ENCODE results near the gene SLC5A5.
"Not testable (repeated sequence)": the region's sequence is repeated elsewhere in the genome, so short reads cannot be mapped to it uniquely, and the experiment has no call there.

SLC5A5 gene

GRCh38 chr19:17919122-17919521, 47.4 kb downstream of the SLC5A5 start:
- not testable (repeated sequence) for FAIRE-seq; DNase-seq (ENCODE audit: low spot score)

DNA sequence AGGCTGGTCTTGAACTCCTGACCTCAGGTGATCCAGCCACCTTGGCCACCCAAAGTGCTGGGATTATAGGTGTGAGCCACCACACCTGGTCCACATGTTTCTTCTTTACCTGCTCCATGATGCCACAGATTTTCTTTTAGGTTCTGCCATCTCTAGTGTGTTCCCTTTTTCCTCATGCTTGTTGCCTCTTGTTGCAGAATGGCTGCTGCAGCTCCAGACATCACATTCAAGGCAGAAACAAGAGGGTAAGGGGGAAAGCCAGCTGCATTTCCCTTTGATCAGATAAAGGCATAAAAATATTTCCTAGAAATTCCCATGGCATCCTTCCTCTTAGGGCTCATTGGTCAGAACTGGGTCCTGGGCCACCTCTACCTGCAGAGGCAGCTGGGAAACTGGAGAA, 48.8 kb downstream of the SLC5A5 start:
- DNase-seq (ENCODE audit: low spot score) (no peak), FAIRE-seq (no peak)

DNA sequence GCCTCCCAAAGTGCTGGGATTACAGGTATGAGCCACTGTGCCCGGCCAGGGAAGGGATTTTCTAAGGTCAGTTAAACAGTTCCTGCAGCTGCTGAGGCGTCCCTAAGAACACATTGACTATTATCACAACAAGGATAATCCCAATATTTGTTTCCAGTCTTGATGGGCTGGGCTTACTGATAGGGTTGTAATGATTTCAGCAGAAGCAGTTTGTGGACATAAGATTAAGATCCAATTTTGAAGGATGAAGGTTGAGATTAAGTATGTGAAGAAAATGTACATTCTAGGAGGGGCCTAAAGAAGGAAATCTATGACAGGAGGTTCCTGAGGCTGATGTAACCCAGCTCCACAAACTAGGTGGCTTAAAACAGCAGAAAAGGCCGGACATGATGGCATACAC, 50.4 kb downstream of the SLC5A5 start:
- FAIRE-seq (no peak), DNase-seq (ENCODE audit: low spot score) (no peak)

DNA sequence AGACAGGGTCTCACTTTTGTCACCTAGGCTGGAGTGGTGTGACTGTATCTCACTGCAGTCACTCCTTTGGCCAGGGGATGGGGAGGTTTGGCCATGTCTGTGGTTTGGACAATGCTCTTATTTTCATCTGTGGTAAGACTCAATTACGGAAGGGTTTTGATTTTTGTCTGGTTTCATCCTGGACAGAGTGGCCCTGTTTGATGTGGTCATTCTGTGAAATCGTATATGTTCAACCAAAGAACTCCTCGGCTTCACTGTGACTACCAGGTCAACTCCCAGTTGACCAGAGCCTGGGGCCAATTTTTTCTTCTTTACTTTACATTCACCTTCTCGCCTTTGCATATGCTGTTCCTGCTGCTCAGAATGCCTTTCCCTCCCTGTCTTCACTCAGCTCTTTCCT, 54.3 kb downstream of the SLC5A5 start:
- DNase-seq (ENCODE audit: low spot score) = no peak
- no peak for FAIRE-seq

DNA sequence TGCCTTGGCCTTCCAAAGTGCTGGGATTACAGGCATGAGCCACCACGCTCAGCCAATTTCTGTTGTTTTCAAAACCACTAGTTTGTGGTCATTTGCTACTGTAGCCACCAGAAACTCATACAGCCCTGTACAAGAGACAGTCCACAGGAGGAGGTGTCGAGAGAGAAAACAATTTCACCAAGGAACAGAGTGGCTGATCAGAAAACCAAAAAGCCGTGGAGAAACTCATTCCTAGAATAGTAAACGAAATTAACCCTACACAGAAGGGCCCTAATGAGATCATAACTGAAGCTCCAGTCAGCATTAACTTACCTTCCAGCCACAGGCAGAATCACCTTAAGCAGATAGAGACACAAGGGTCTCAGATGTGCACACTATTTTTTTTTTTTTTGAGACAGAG, 57.3 kb downstream of the SLC5A5 start:
- FAIRE-seq (no peak), DNase-seq (ENCODE audit: low spot score) (no peak)

DNA sequence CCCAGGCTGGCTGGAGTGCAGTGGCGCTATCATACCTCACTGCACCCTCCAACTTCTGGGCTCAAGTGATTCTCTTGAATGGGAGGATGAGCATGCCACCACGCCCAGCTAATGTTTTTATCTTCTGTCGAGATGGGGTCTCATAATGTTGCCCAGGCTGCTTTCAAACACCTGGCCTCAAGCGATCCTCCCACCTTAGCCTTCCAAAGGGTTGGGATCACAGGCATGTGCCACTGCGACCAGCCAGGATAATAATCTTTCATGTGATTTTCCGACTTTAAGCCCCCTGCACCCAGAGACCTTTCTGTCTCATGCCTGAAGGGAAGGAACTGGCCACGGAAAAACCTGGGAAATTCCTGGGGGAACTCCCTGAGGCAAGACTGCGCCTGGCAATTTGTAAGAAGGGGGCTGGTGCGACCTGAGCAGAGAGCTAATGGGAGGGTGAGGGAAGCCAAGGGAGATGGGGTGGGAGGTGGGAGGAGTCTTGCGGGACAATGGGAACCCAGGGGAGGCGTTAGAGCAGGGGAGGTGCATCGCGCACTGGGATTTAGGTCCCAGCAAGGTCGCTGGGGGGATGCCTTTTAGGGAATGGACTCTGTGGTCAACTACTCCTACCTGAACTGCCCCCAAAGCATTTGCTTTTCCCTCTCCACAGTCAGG, 59.9 kb downstream of the SLC5A5 start:
- DNase-seq (ENCODE audit: low spot score) = no peak
- FAIRE-seq = no peak

DNA sequence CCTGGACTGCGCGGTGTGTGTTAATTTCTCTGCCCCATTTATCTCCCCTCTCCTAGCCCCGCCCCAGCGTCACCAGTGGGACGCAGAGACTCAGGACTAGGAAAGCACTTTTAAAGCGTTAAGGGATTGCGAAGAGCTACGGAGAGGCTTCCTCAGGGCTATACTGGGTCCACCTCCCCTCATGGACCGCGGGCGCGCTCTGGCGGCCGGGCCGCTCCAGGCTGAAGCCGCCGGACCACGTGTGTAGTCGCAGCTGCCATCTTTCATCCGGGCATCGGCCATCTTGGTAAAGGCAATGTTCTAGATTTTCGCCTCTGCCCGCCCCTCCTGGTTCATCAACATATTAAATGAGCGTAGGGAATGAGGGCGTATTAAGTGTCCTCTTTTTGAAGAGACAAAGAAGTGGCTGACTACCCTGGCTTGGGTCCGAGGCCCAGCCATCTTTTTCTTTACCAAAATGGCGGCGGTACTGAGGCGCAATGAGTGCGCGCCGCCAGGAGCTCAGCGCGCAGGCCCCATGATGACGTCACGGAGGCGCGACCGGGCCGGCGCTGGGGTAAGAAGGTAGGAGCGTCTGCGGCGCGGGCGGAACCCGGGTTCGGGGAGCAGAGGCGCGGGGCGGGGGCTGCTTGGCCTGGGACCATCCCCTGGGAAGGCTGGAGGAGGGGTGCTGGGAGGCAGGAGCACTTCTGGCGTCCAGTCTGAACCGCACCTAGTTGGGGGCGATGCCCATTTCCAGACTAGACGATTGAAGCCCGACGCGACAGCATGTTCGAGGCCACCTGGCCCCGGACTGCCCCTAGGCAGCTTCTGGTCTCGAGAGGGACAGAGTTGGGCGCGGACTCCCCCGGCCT, 61.0 kb downstream of the SLC5A5 start, which contains the start of gene CCDC124:
TSS of gene CCDC124 (plus strand) at position 531 of the 854 bp plus-strand sequence. CDS start 3,406 bp downstream, outside the sequence.
- peak; percentile 76 for DNase-seq (ENCODE audit: low spot score)
- FAIRE-seq = no peak

DNA sequence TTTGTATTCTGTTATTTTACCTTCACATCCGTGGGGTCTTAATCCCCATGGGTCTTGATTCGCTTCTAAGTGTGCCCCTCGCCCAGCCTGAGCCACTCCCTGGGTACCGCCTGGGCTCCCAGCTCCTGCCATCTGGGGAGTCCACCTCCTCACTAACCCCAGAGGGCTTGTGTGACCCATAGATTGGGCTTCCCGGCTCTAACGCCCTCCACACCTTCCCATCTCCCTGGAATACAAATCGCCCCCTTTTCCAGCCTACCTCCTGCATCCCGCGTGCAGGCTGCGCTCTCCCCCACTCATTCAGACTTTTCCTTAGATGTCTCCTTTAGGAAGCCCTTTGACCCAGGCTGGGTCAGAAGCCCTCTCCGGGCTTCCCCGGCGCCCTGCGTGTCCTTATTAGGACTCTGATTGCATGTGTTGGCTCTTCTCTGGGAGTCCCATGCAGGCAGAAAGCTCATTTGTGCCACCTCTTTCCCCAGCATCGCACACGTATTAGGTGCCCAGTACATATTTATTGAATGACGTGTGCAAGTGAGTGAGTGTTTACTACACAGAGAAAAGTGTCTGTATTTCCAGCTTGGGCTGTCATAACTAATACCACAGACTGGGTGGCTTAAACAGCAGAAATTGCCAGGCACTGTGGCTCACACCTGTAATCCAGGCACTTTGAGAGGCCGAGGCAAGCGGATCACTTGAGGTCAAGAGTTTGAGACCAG, 61.8 kb downstream of the SLC5A5 start:
- no peak for FAIRE-seq

DNA sequence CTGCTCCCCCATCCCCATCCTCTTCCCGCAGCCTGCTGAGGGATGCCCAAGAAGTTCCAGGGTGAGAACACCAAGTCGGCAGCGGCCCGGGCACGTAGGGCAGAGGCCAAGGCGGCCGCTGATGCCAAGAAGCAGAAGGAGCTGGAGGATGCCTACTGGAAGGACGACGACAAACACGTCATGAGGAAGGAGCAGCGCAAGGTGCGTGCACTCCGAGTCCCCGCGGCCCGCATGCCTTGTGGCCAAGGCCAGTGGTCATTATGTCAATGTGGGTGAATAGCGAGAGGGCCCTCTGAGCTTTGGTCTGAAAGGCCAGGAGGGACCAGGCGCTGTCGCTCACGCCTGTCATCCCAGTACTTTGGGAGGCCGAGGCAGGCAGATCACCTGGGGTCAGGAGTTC, 64.6 kb downstream of the SLC5A5 start:
- DNase-seq (ENCODE audit: low spot score) = no peak
- FAIRE-seq = no peak

More for the DNA sequence above, 61.8 kb downstream of the SLC5A5 start:
- peak; percentile 68 for DNase-seq (ENCODE audit: low spot score)

DNA sequence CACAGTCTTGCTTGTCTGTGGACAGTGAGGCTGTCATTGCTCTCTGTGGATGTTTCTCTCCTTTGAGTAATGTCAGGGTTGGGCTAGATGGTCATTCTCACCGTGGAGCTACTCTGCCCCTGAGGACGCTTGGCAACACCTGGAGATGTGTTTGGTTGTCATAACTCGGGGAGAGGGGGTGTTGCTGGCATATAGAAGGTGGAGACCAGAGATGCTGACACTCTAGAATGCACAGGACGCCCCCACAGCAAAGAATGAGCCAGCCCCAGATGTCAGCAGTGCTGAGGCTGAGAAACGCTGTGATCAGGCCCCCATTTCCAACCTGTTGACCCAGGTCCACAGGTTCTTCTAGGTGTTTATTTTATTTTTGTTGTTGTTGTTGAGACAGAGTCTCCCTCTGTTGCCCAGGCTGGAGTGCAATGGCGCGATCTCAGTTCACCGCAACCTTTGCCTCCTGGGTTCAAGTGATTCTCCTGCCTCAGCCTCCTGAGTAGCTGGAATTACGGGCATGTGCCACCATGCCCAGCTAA, 65.7 kb downstream of the SLC5A5 start:
- no peak for FAIRE-seq
- DNase-seq (ENCODE audit: low spot score) = no peak

DNA sequence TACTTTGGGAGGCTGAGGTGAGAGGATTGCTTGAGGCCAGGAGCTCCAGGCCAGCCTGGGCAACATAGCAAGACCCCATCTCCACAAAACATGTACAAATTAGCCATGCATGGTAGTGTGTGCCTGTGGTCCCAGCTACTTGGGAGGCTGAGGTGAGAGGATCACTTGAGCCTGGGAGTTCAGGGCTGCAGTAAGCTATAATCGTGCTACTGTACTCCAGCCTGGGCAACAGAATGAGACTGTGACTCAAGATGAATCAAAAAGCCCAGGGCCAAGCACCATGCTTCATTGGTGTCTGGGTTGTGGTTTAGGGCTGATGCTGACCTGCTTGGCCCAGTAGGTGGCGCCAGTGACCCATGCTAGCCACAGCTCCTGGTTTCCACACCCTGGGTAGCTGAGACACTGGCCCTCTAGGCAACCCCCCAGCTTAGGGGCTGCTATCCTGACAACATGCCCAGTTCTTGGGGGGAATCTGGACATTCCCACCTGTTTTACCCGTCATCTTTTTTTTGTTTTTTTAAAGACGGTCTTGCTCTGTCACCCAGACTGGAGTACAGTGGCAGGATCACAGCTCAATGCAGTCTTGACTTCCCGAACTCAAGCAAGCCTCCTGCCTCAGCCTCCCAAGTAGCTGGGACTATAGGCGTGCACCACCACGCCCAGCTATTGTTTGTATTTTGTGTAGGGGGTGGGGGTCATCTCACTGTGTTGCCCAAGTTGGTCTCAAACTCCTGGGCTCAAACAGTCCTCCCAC, 66.5 kb downstream of the SLC5A5 start:
- DNase-seq (ENCODE audit: low spot score) (peak; percentile 90), FAIRE-seq (peak; percentile 86)

- no peak for DNase-seq (ENCODE audit: low spot score)
- no peak for FAIRE-seq
These were observed 70.4 kb downstream of the SLC5A5 start for GRCh38 chr19:17942181-17942580.

- DNase-seq (ENCODE audit: low spot score) = no peak
These were observed 71.0 kb downstream of the SLC5A5 start for GRCh38 chr19:17942582-17943273.

GRCh38 chr19:17943274-17944221, 71.8 kb downstream of the SLC5A5 start:
- DNase-seq (ENCODE audit: low spot score) (no peak), FAIRE-seq (no peak)

More at GRCh38 chr19:17942582-17943273, 71.0 kb downstream of the SLC5A5 start:
- no peak for FAIRE-seq

DNA sequence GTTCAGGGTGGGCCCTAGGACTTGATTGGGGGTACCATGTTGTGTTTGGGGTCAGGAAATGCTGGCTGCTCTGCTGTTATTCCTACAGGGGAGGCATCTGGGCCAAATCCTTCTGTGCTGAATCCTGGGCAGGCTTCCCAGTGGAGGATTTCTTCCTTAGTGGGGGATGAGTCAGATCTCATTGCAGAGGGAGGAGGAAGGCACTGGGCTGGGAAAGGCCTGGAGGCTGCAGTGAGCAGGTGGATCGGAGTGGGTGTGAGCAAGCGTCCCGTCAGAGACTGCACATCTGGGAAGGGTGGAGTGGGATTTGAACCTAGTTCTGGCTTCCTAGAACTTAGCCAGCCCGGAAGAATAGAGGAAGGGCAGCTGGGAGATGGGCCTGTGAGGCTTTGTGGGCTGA, 72.6 kb downstream of the SLC5A5 start:
- peak; percentile 25 for DNase-seq (ENCODE audit: low spot score)

More for the DNA sequence above, 72.6 kb downstream of the SLC5A5 start:
- peak; percentile 22 for FAIRE-seq
